ENCODE data around the gene NBPF1. TPM values are rescaled to one million over a fixed set of nuclear protein-coding genes. Genes with fewer than 3 reads are reported as not detected.
"Not testable (repeated sequence)": the region's sequence is repeated elsewhere in the genome, so short reads cannot be mapped to it uniquely, and the experiment has no call there.

Gene NBPF1
- total RNA-seq, 1 donor, result 63.1 TPM

GRCh38 chr1:16614361-16615252 is 1.2 kb upstream of the NBPF1 start:
- DNase-seq (ENCODE audit: low read depth), result no peak
- no peak overlapping the region for H3K4me3 ChIP-seq (ENCODE audit: low read depth, low read length)
- TF ChIP-seq, protein P1, sequence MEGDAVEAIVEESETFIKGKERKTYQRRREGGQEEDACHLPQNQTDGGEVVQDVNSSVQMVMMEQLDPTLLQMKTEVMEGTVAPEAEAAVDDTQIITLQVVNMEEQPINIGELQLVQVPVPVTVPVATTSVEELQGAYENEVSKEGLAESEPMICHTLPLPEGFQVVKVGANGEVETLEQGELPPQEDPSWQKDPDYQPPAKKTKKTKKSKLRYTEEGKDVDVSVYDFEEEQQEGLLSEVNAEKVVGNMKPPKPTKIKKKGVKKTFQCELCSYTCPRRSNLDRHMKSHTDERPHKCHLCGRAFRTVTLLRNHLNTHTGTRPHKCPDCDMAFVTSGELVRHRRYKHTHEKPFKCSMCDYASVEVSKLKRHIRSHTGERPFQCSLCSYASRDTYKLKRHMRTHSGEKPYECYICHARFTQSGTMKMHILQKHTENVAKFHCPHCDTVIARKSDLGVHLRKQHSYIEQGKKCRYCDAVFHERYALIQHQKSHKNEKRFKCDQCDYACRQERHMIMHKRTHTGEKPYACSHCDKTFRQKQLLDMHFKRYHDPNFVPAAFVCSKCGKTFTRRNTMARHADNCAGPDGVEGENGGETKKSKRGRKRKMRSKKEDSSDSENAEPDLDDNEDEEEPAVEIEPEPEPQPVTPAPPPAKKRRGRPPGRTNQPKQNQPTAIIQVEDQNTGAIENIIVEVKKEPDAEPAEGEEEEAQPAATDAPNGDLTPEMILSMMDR (IDR thresholded peaks at IDR 0.05; ENCODE audit: insufficient read depth, low read length), result no peak

DNA sequence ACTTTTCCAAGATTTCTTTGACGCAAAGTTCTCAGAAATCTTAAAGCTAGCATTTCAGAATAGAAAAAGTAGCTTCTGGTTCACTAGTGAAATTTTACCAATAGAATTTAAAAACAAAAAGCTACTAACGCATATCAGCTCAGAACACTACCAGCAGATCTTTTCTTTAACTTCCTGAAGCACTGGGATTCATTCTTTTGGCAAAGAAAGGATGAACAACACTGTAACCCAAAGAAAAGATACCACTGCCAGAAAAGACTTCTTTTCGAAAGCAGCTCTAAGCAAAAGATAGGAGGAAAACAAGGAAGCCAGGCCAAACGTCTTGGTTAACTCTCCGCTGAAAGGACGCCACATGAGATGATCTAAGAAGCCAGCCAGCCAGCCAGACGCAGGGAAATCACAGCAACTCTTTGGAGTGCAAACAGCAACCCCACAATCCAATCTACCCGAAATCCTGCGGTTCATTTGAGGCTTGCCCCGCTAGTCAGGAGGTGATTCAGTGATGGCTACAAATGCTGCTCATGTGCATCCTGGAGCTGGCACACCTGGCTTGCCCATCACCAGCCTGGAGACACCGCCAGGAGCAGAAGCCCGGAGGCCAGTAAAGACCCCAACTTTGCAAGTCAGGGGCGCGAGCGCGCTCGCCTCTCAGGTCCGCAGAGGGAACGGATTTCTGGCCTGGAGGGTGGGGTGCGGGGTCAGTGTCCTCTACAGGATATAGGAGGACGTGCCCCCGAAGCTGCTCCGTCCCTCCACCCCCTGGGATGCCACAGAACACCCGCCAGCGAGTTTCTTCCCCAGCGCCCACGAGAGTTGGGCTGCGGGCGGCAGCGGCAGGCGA is 812 bp downstream of the NBPF1 start:
- TF ChIP-seq, protein P1 (IDR thresholded peaks at IDR 0.05; ENCODE audit: insufficient read depth, low read length), result peak; percentile 4
- peak overlapping the region; percentile 77 for H3K4me3 ChIP-seq (ENCODE audit: low read depth, low read length)
- DNase-seq (ENCODE audit: low read depth), result peak; percentile 97

GRCh38 chr1:16611981-16612331 is 1.4 kb downstream of the NBPF1 start:
- H3K4me3 ChIP-seq (ENCODE audit: low read depth, low read length), result peak overlapping the region; percentile 77
- DNase-seq (ENCODE audit: low read depth), result not testable (repeated sequence)

DNA sequence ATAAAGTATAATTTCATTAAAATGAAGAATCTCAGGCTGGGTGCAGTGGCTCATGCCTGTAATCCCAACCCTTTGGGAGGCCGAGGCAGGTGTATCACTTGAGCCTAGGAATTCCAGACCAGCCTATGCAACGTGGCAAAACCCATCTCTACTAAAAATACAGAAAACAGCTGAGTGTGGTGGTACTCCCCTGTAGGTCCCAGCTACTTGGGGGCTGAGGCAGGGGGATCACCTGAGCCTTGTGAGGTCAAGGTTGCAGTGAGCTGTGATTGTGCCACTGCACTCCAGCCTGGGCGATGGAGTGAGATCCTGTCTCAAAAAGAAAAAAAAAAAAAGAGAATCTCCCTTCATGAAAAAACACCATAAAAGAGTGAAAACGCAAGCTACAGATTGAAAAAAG is 2.2 kb downstream of the NBPF1 start:
- not testable (repeated sequence) for DNase-seq (ENCODE audit: low read depth); H3K4me3 ChIP-seq (ENCODE audit: low read depth, low read length)

GRCh38 chr1:16610553-16610952 is 2.8 kb downstream of the NBPF1 start:
- not testable (repeated sequence) for DNase-seq (ENCODE audit: low read depth); H3K4me3 ChIP-seq (ENCODE audit: low read depth, low read length)

DNA sequence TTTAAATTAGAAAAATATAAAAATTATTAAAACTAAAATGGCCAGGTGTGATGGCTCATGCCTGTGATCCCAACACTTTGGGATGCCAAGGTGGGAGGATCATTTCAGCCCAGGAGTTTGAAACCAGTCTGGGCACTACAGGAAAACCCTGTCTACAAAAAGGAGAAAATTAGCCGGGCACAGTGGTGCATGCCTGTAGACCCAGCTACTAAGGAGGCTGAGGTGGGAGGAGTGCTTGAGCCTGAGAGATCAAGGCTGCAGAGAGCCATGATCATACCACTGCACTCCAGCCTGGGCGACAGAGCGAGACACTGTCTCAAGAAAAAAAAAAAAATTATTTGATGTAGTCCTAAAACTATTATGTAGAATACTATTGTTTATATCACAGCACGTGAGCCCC is 3.6 kb downstream of the NBPF1 start:
- not testable (repeated sequence) for H3K4me3 ChIP-seq (ENCODE audit: low read depth, low read length); DNase-seq (ENCODE audit: low read depth)

GRCh38 chr1:16608838-16609560 is 4.4 kb downstream of the NBPF1 start:
- TF ChIP-seq, protein P1 (IDR thresholded peaks at IDR 0.05; ENCODE audit: insufficient read depth, low read length), result peak; percentile 7
- H3K4me3 ChIP-seq (ENCODE audit: low read depth, low read length), result no peak overlapping the region
- DNase-seq (ENCODE audit: low read depth), result no peak

DNA sequence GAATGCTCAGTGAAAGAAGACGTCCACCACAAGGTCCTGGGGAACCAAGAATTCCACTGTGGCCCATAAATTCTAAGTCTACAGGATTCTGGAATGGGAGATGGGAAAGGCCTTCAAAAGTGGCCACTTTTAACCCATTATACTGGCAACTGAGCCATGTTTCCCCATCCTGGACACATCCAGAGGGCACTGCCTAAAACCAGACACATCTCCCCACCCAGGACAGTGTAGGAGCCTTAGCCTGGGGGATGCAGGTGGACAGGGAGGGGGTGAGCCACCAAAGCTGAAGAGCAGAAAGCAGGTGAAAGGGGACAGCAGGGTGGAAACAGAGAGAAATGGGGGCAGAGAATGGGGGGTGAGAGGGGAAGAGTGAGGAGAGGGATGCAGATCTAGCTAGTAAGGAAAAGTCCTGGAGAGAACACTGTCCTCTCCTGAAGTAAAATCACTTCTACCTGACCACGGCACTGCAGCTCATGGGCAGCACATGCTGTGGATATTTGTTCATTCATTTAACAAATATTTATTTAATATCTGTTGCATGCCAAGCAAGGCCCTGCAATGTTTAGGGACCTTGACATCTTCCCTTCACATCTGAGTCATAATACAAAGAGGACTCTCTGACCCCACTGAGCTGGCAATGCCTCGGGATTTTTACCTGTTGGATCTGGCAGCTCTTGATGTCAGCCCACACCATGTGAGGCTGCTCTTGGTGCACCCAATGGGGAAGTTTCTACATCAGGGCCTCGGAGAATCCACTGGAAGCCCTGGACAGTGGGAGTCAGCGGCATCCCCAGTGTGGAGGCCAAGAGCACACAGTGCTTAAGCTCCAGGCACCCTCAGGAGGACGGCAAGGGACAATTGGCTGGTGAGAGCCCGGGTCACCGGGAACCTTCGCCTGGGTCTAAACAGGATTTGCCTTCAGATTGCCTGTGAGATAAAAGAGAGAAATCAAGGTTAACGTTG is 5.2 kb downstream of the NBPF1 start:
- H3K4me3 ChIP-seq (ENCODE audit: low read depth, low read length); DNase-seq (ENCODE audit: low read depth): not testable (repeated sequence)

Measured in fibroblast of the aortic adventitia (primary cell).